Bronchial epithelial cell (primary cell): ENCODE data around the gene AGPAT3. TPM values are rescaled to one million over a fixed set of nuclear protein-coding genes. Genes with fewer than 3 reads are reported as not detected.

Experiments used
- DNase-seq: peaks from one replicate; pipeline ENCODE4 v3.0.0-alpha.2; 2010; ENCODE audit warnings: low read depth
- FAIRE-seq: peaks from 2 replicates; lab custom pipeline; 2011; peaks lifted over from hg19 to GRCh38; lab: Jason Lieb, UNC
- H3K27me3 ChIP-seq: 2 replicates; pipeline ENCODE4 v1.5.1; 2011; ENCODE audit warnings: low read length; ENCODE audit not compliant: control insufficient read depth, insufficient read depth
- H3K36me3 ChIP-seq: 2 replicates; pipeline ENCODE4 v1.5.1; 2011; ENCODE audit warnings: low read length; ENCODE audit not compliant: control insufficient read depth, insufficient read depth
- H3K4me3 ChIP-seq: 2 replicates; pipeline ENCODE4 v1.5.1; 2011; ENCODE audit warnings: mild to moderate bottlenecking, low read depth, low read length, control low read depth
- total RNA-seq: library from RNA; depleted of rRNA; stranded (reverse); fragments of >200 nt; gene quantifications from 2 replicates; pipeline ENCODE4 v1.2.1, GENCODE V29; 2014
- TF ChIP-seq, protein P1 (sequence below): IDR thresholded peaks from 2 replicates; pipeline ENCODE4 v1.5.1; 2011; ENCODE audit warnings: mild to moderate bottlenecking, moderate library complexity, low read length, control low read depth, inconsistent platforms; ENCODE audit not compliant: insufficient read depth, severe bottlenecking

Gene AGPAT3
- total RNA-seq, 1 donor from 2014 or later, result 40.5 TPM

DNA sequence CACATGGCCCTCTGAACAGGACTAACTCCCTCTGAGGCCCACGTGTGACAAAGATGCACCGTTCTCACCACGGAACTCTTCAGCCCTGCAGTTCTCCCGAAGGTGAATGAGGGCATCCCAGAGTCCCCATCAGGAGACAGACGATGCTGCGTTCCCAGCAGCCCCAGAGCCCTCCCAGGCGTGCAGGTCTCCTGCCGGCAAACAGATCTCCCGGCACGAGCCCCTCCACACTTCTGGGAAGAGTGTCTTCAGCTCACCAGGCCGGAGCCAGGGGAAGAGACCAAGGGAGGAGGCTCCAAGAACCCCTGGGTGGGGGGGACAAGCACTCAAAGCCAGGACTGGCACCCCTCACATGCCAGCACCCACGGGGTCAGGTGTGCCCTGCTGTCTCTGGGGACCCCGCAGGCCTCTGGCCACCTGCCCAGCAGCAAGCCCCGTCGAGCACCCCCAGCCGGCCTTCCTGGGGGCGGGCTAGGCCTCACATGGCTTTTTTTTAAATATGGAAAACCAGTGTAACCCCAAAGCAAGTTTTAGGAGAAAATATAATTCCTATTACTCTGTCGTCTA is 102.0 kb downstream of the AGPAT3 start:
- H3K27me3 ChIP-seq, result no peaks in the 10 kb centered on the region
- peaks cover 13% of the 10 kb centered on the region for H3K36me3 ChIP-seq
- FAIRE-seq (no peak), DNase-seq (no peak)
- TF ChIP-seq, protein P1, sequence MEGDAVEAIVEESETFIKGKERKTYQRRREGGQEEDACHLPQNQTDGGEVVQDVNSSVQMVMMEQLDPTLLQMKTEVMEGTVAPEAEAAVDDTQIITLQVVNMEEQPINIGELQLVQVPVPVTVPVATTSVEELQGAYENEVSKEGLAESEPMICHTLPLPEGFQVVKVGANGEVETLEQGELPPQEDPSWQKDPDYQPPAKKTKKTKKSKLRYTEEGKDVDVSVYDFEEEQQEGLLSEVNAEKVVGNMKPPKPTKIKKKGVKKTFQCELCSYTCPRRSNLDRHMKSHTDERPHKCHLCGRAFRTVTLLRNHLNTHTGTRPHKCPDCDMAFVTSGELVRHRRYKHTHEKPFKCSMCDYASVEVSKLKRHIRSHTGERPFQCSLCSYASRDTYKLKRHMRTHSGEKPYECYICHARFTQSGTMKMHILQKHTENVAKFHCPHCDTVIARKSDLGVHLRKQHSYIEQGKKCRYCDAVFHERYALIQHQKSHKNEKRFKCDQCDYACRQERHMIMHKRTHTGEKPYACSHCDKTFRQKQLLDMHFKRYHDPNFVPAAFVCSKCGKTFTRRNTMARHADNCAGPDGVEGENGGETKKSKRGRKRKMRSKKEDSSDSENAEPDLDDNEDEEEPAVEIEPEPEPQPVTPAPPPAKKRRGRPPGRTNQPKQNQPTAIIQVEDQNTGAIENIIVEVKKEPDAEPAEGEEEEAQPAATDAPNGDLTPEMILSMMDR, result no peak
- H3K4me3 ChIP-seq, result no peak overlapping the region

DNA sequence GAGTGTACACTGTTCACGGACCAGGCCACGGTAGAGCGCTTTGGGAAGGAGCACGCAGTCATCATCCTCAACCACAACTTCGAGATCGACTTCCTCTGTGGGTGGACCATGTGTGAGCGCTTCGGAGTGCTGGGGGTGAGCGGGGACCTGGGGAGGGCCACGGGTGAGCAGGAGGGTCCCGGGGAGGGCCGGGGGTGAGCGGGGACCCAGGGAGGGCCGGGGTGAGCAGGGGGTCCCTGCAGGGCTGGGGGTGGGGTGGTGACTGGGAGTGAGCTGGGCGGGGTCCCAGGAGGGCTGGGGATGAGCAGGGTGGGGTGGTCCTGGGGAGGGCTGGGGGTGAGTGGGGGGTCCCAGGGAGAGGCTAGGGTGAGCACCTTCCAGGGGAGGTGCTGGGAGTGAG is 103.0 kb downstream of the AGPAT3 start:
- DNase-seq (no peak), FAIRE-seq (no peak)
- Histone ChIP-seq H3K36me3 (peaks cover 13% of the 10 kb centered on the region), H3K27me3 (no peaks in the 10 kb centered on the region), H3K4me3 (no peak overlapping the region)
- TF ChIP-seq, protein P1, result no peak

DNA sequence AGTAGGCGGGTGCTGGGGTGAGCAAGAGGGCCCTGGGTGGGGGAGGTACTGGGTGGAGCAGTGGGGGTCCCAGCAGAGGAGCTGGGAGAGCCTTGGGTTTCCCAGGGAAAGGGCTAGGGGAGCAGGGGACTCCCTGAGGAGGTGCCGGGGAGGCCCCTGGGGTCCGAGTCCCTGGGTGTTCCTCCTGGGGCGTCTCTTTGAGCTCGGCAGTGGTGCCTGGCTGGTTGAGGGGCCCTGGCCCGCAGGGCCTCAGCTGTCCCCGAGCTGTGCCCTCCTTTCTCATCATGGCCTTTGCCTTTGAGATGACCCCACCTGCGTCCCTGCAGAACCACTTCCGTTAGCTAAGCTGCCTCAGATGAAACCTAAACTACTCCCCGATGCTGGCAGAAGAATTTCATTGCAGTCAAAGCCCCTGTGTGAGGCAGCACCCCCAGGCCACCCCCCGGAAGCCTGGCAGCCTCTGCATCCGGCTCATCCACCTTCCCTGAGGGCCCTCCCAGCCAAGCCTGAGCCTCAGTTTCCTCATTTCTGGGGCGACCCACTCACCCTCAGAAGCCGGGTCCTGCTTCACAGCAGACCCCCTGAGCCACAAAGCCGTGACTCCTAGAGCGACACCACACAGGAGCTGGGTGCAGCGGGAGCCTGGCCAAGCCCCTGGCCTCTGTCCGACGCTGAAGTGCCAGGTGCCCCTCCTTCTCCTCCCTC is 103.5 kb downstream of the AGPAT3 start:
- no peak for FAIRE-seq
- TF ChIP-seq, protein P1, result no peak
- Histone ChIP-seq H3K36me3 (peaks cover 13% of the 10 kb centered on the region), H3K4me3 (no peak overlapping the region), H3K27me3 (no peaks in the 10 kb centered on the region)
- no peak for DNase-seq

DNA sequence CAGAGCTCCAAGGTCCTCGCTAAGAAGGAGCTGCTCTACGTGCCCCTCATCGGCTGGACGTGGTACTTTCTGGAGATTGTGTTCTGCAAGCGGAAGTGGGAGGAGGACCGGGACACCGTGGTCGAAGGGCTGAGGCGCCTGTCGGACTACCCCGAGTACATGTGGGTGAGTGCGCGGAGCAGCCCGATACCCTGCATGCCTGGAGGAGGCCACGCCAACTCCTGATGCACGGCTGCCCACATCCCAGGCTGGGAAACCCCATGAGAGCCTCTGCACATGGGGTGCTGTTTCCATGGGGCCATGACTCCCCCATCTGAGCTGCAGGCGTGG is 104.1 kb downstream of the AGPAT3 start:
- peaks cover 13% of the 10 kb centered on the region for H3K36me3 ChIP-seq
- TF ChIP-seq, protein P1, result no peak
- FAIRE-seq (no peak), DNase-seq (no peak)
- H3K4me3 ChIP-seq, result no peak overlapping the region
- no peaks in the 10 kb centered on the region for H3K27me3 ChIP-seq

DNA sequence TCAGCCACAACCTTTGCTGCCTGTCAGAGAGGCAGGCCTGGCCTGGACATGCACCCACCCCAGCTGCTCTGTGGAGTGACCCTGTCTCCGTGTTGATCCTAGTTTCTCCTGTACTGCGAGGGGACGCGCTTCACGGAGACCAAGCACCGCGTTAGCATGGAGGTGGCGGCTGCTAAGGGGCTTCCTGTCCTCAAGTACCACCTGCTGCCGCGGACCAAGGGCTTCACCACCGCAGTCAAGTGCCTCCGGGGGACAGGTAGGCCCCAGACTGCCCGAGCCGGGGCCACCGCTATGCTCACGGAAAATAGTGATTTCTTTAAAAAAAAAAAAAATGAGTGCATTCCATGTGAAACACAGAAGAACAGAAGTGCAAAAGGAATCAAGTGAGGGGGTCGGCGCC is 105.5 kb downstream of the AGPAT3 start:
- FAIRE-seq, result no peak
- Histone ChIP-seq H3K27me3 (no peaks in the 10 kb centered on the region), H3K4me3 (no peak overlapping the region), H3K36me3 (peaks cover 13% of the 10 kb centered on the region)
- TF ChIP-seq, protein P1, result no peak
- DNase-seq, result no peak
